HepG2 (cell line): ENCODE measurements around the gene ZBTB7B. TPM values are rescaled to one million over a fixed set of nuclear protein-coding genes. Genes with fewer than 3 reads are reported as not detected.

Source experiments
- AKAP8 ChIP-seq: sonication (generic); formaldehyde crosslinking; IDR thresholded peaks from 2 replicates; pipeline ENCODE4 v1.5.1; 2020; ENCODE audit warnings: mild to moderate bottlenecking, missing genetic modification reagents
- ATF1 ChIP-seq: IDR thresholded peaks from 2 replicates; pipeline ENCODE4 v1.6.1; 2016; ENCODE audit warnings: mild to moderate bottlenecking, control low read depth
- ATF2 ChIP-seq: sonication (generic); formaldehyde crosslinking; IDR thresholded peaks from 2 replicates; pipeline ENCODE4 v1.4.0; 2020; ENCODE audit warnings: missing genetic modification reagents
- BCL6 ChIP-seq: IDR thresholded peaks from 2 replicates; pipeline ENCODE4 v1.6.1; 2016; ENCODE audit warnings: missing genetic modification reagents, missing compliant biosample characterization
- GABPB1 ChIP-seq: IDR thresholded peaks from 2 replicates; pipeline ENCODE4 v1.6.1; 2016; ENCODE audit warnings: mild to moderate bottlenecking, missing genetic modification reagents, moderate library complexity, missing compliant biosample characterization
- GLMP ChIP-seq: sonication (generic); formaldehyde crosslinking; IDR thresholded peaks from 2 replicates; pipeline ENCODE4 v1.9.0; 2021; ENCODE audit warnings: missing genetic modification reagents, mild to moderate bottlenecking, borderline replicate concordance
- GTF2F1 ChIP-seq: fragments of 150-350 bp; IDR thresholded peaks from 2 replicates; pipeline ENCODE4 v1.6.1; 2014; ENCODE audit warnings: low read length
- IRF2 ChIP-seq: IDR thresholded peaks from 2 replicates; pipeline ENCODE4 v1.6.1; 2018; ENCODE audit warnings: missing genetic modification reagents, missing compliant biosample characterization
- JARID2 ChIP-seq: sonication (generic); formaldehyde crosslinking; IDR thresholded peaks from 2 replicates; pipeline ENCODE4 v1.8.1; 2023; ENCODE audit warnings: missing genetic modification reagents, inconsistent platforms; ENCODE audit not compliant: insufficient replicate concordance
- PATZ1 ChIP-seq: sonication (generic); formaldehyde crosslinking; IDR thresholded peaks from 2 replicates; pipeline ENCODE4 v1.4.0; 2020; ENCODE audit warnings: missing genetic modification reagents
- PCBP1 ChIP-seq: fragments of 200-400 bp; formaldehyde crosslinking; IDR thresholded peaks from 2 replicates; pipeline ENCODE4 v1.6.1; 2017; ENCODE audit warnings: mild to moderate bottlenecking, low read depth, low read length, borderline replicate concordance
- RXRB ChIP-seq: IDR thresholded peaks from 2 replicates; pipeline ENCODE4 v1.6.1; 2016; ENCODE audit warnings: borderline replicate concordance, missing genetic modification reagents, missing compliant biosample characterization
- SPEN ChIP-seq: sonication (generic); formaldehyde crosslinking; IDR thresholded peaks from 2 replicates; pipeline ENCODE4 v1.5.1; 2020; ENCODE audit warnings: low read depth, mild to moderate bottlenecking, missing genetic modification reagents
- TBL1XR1 ChIP-seq: fragments of 150-350 bp; IDR thresholded peaks from 2 replicates; pipeline ENCODE4 v1.6.1; 2014; ENCODE audit warnings: borderline replicate concordance, low read length; ENCODE audit not compliant: partially characterized antibody
- ZBTB38 ChIP-seq: sonication (generic); formaldehyde crosslinking; IDR thresholded peaks from 2 replicates; pipeline ENCODE4 v1.5.1; 2020; ENCODE audit warnings: mild to moderate bottlenecking, missing genetic modification reagents
- ZBTB7B ChIP-seq: sonication (generic); formaldehyde crosslinking; IDR thresholded peaks from 2 replicates; pipeline ENCODE4 v1.4.0; 2020; ENCODE audit warnings: missing genetic modification reagents
- ZFP91 ChIP-seq: sonication (generic); formaldehyde crosslinking; IDR thresholded peaks from 2 replicates; pipeline ENCODE4 v1.9.0; 2022; ENCODE audit warnings: missing genetic modification reagents, mild to moderate bottlenecking, borderline replicate concordance
- ZNF343 ChIP-seq: sonication (generic); formaldehyde crosslinking; IDR thresholded peaks from 2 replicates; pipeline ENCODE4 v1.4.0; 2020; ENCODE audit warnings: mild to moderate bottlenecking, missing genetic modification reagents
- ZNF446 ChIP-seq: sonication (generic); formaldehyde crosslinking; IDR thresholded peaks from 2 replicates; pipeline ENCODE4 v1.5.0; 2020; ENCODE audit warnings: mild to moderate bottlenecking, missing genetic modification reagents
- ZNF501 ChIP-seq: sonication (generic); formaldehyde crosslinking; IDR thresholded peaks from 2 replicates; pipeline ENCODE4 v1.5.1; 2020; ENCODE audit warnings: mild to moderate bottlenecking, moderate library complexity, missing genetic modification reagents
- ZNF503 ChIP-seq: sonication (generic); formaldehyde crosslinking; IDR thresholded peaks from 2 replicates; pipeline ENCODE4 v1.4.0; 2020; ENCODE audit warnings: missing genetic modification reagents
- ZSCAN29 ChIP-seq: sonication (generic); formaldehyde crosslinking; conservative IDR thresholded peaks from 2 replicates; pipeline ENCODE4 v1.4.0; 2020; ENCODE audit warnings: mild to moderate bottlenecking, missing genetic modification reagents
- polyA plus RNA-seq, 8 experiments: library from polyadenylated mRNA; depleted of rRNA in 3 of 8; stranded (reverse) in 7 of 8; unstranded in 1 of 8; fragments of >200 nt; fragmentation: Illumina TruSeq in 4 of 8; extraction: Trizol in 4 of 8; gene quantifications; 2 replicates each; pipeline versions ENCODE4 v1.2.1 to v1.2.3, GENCODE V29; 2011 to 2016; ENCODE audit warnings: low read depth in 4 of 8, missing spikeins in 1 of 8, mixed read lengths in 1 of 8; ENCODE audit not compliant: insufficient read depth in 1 of 8
- total RNA-seq, 5 experiments: library from RNA; depleted of rRNA; stranded (reverse); fragments of >200 nt; fragmentation: Illumina TruSeq; extraction: Trizol; gene quantifications; 2 replicates each; pipeline ENCODE4 v1.2.3, GENCODE V29; 2016; ENCODE audit warnings: low read depth in 1 of 5

Gene ZBTB7B
- total and polyA plus RNA-seq, 2 of the 13 experiments (the other 11 are each of a cell fraction or from before 2014, with no cell fraction given), result 15.5 to 17.5 TPM

GRCh38 chr1:154970631-154971340 lies 31.8 kb upstream of the ZBTB7B start, which contains the start of gene SHC1 (continued):
- no peak for TF ChIP-seq GLMP (CRISPR knock-in tag)
- no peak for TF ChIP-seq ZSCAN29
- no peak for TF ChIP-seq BCL6
- TF ChIP-seq TBL1XR1, result no peak
- TF ChIP-seq ZNF343 (CRISPR knock-in tag), result no peak
- no peak for TF ChIP-seq GTF2F1
- TF ChIP-seq ZBTB38 (CRISPR knock-in tag), result peak; percentile 77; the same call in 1 of the 2 replicates
- TF ChIP-seq RXRB (CRISPR knock-in tag), result peak; percentile 35; the same call in 1 of the 2 replicates
- 0 out of 2 replicates have a peak, but pooled peaks have one; percentile 10 for TF ChIP-seq IRF2 (CRISPR knock-in tag)
- peak; percentile 26; the same call in 1 of the 2 replicates for TF ChIP-seq ZBTB7B (CRISPR knock-in tag)
- no peak for TF ChIP-seq JARID2
- TF ChIP-seq PCBP1, result 0 out of 2 replicates have a peak, but pooled peaks have one; percentile 45
- peak; percentile 12; the same call in 1 of the 2 replicates for TF ChIP-seq GABPB1 (CRISPR knock-in tag)
- 0 out of 2 replicates have a peak, but pooled peaks have one; percentile 42 for TF ChIP-seq AKAP8 (CRISPR knock-in tag)
- no peak for TF ChIP-seq SPEN
- TF ChIP-seq ZNF446 (CRISPR knock-in tag), result no peak
- peak; percentile 44; the same call in 1 of the 2 replicates for TF ChIP-seq ATF1 (CRISPR knock-in tag)
- peak; percentile 74 for TF ChIP-seq ZNF501 (CRISPR knock-in tag)
- no peak for TF ChIP-seq ZNF503 (CRISPR knock-in tag)
- TF ChIP-seq PATZ1 (CRISPR knock-in tag), result peak; percentile 98
- TF ChIP-seq ZFP91 (CRISPR knock-in tag), result peak; percentile 21; the same call in 1 of the 2 replicates
- TF ChIP-seq ATF2, result no peak
